Mucosa of descending colon (tissue), 3 donors: ENCODE data around the gene ELP4. TPM values are rescaled to one million over a fixed set of nuclear protein-coding genes. Genes with fewer than 3 reads are reported as not detected.
"Not testable (repeated sequence)": the region's sequence is repeated elsewhere in the genome, so short reads cannot be mapped to it uniquely, and the experiment has no call there.

Experiments
- ATAC-seq: fragments of 200-7000 bp; cut with Tn5 transposase; one replicate; pipeline ENCODE4 v1.9.1; 2020; ENCODE audit warnings: mild to moderate bottlenecking, moderate library complexity
- DNase-seq, 3 donors: peaks; one replicate each; pipeline ENCODE4 v3.0.0-alpha.2; 2020
- H3K36me3 ChIP-seq: fragments of 200-600 bp; one replicate; pipeline ENCODE4 v1.8.0; 2021; ENCODE audit warnings: low read depth, mild to moderate bottlenecking
- H3K4me1 ChIP-seq: fragments of 200-600 bp; one replicate; pipeline ENCODE4 v1.8.0; 2021; ENCODE audit warnings: low read depth, mild to moderate bottlenecking
- H3K4me3 ChIP-seq: fragments of 200-600 bp; one replicate; pipeline ENCODE4 v1.8.0; 2021; ENCODE audit warnings: mild to moderate bottlenecking
- H3K9me3 ChIP-seq: fragments of 200-600 bp; one replicate; pipeline ENCODE4 v1.8.0; 2021; ENCODE audit warnings: mild to moderate bottlenecking
- CTCF ChIP-seq: fragments of 200-600 bp; IDR thresholded peaks from one replicate; pipeline ENCODE4 v1.8.0; 2022; ENCODE audit warnings: antibody characterized with exemption, mild to moderate bottlenecking
- intact Hi-C, 2 donors: fragments of 100-400 bp; cut with DNase I in 1 of 2; cut with micrococcal nuclease in 1 of 2; formaldehyde crosslinking; loops; one replicate each; pipeline versions ENCODE4 v1.11.0 to v1.11.1; 2022; cut with DNase I, micrococcal nuclease
- total RNA-seq, 3 donors: library from RNA; stranded (reverse); fragmentation: NEBNext Ultra II Directional in 2 of 3; extraction: Animal tissue kit (Norgen Biotek cat#: 25700) in 2 of 3; gene quantifications; one replicate each; pipeline versions ENCODE4 v1.2.1 to v1.2.4, GENCODE V29; 2021 to 2023
- donor health status: DM: no; HTN: no; CAD: no; lungs with moderate emphysema.
- donor health status: DM: no; HTN: no; CAD: no.
- donor health status: DM: no; HTN: yes; CAD: no.

ELP4 gene
- total RNA-seq, 3 donors from 2014 or later = 13.2 to 21.4 (median 18.7) TPM

DNA sequence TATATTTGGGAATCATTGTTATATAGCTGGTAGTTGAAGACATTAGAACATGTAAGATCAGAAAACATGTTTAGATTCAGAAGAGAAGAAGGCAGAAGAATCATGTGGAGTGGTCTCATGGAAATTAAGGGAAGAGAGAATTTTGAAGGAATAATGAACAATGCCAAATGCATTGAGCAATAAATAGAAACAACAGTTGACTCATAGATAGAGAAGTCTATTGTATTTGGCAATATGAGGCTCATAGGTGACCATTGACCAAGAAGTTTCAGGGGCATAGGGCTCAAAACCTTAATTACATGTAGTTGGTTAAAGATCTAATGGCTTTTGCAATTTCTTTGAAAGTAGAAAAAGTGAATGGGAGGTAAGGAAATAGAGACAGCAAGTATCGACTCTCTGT, 177.7 kb downstream of the ELP4 start:
- DNase-seq = no peak
- H3K9me3 ChIP-seq = no peaks in the 10 kb centered on the region
- TF ChIP-seq CTCF = no peak
- no peak overlapping the region for H3K4me3 ChIP-seq
- no peak for ATAC-seq
- H3K4me1 ChIP-seq = no peaks in the 10 kb centered on the region
- no peaks in the 10 kb centered on the region for H3K36me3 ChIP-seq
- intact Hi-C loops = no loop called here

- no peak for DNase-seq
- no peak for TF ChIP-seq CTCF
- H3K36me3 ChIP-seq = no peaks in the 10 kb centered on the region
- no peaks in the 10 kb centered on the region for H3K4me1 ChIP-seq
- intact Hi-C loops = no loop called here
- H3K4me3 ChIP-seq = no peak overlapping the region
- no peak for ATAC-seq
- no peaks in the 10 kb centered on the region for H3K9me3 ChIP-seq
These were observed 178.3 kb downstream of the ELP4 start for GRCh38 chr11:31687861-31688260.

GRCh38 chr11:31689559-31689958, 180.0 kb downstream of the ELP4 start:
- ATAC-seq (no peak), DNase-seq (no peak)
- intact Hi-C loops = no loop called here
- H3K36me3 ChIP-seq = no peaks in the 10 kb centered on the region
- no peaks in the 10 kb centered on the region for H3K9me3 ChIP-seq
- TF ChIP-seq CTCF = no peak
- H3K4me3 ChIP-seq = no peak overlapping the region
- H3K4me1 ChIP-seq = no peaks in the 10 kb centered on the region

DNA sequence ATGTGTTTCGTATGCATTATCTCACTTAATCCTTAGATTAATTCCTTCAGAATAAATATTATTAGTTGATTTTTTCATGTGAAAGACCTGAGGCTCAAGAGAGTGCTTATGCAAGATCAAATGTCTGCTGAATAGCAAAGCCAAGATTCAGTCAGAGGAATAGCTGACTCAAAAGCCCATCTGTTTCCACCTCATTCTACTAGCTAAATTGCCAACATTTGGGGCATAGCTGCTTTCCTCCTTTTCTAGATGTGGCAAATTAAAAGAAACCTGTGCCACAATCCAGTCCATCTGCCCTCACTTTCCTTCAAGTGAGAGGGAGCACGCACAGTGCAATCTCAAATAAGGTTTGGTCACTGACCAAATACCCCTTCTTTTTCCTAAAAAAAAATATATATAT, 180.5 kb downstream of the ELP4 start:
- H3K4me3 ChIP-seq = no peak overlapping the region
- DNase-seq (no peak), ATAC-seq (no peak)
- intact Hi-C loops = no loop called here
- no peaks in the 10 kb centered on the region for H3K36me3 ChIP-seq
- no peak for TF ChIP-seq CTCF
- no peaks in the 10 kb centered on the region for H3K4me1 ChIP-seq
- H3K9me3 ChIP-seq = no peaks in the 10 kb centered on the region

DNA sequence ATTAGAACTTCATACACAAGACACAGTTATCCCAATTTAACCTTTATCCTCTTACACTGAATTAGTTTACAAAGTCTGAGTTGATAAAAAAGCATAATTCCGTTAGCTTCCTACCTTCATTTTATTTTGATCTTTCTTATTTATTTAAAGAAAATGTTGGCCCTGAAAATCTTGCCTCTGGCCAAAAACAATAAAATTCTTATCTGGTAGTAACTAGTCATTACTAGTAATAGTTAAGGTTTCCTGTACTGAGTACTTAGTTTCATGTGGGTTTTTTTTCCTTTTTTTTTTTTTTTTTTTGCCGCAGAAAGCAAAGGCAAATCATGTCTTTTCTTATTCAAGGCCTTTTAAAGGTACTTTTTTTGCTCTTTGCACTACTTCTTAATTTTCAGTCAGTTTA, 180.9 kb downstream of the ELP4 start:
- ATAC-seq (no peak), DNase-seq (no peak)
- Histone ChIP-seq H3K4me1 (no peaks in the 10 kb centered on the region), H3K9me3 (no peaks in the 10 kb centered on the region), H3K36me3 (no peaks in the 10 kb centered on the region), H3K4me3 (no peak overlapping the region)
- no peak for TF ChIP-seq CTCF
- intact Hi-C loops = no loop called here

- H3K36me3 ChIP-seq = no peaks in the 10 kb centered on the region
- ATAC-seq (no peak), DNase-seq (no peak)
- intact Hi-C loops = no loop called here
- H3K4me3 ChIP-seq = no peak overlapping the region
- TF ChIP-seq CTCF = no peak
- H3K4me1 ChIP-seq = no peaks in the 10 kb centered on the region
- H3K9me3 ChIP-seq = no peaks in the 10 kb centered on the region
These were observed 182.9 kb downstream of the ELP4 start for GRCh38 chr11:31692466-31692865.

DNA sequence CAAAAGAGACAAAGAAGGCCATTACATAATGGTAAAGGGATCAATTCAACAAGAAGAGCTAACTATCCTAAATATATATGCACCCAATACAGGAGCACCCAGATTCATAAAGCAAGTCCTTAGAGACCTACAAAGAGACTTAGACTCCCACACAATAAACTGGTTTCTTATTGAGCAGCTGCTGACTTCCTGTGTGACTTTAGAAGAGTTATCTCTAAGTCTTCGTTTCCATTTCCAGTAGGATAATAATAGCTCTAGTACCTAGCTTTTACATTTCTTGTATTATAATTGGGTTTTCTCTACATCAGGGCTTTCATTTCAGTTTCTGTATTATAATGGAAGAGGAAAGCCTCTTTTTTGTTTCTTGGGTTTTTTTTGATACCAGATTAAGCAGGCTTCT, 187.5 kb downstream of the ELP4 start:
- H3K9me3 ChIP-seq, H3K4me3 ChIP-seq, DNase-seq, ATAC-seq, H3K36me3 ChIP-seq, H3K4me1 ChIP-seq, intact Hi-C loops: not testable (repeated sequence)
